CD4-positive, alpha-beta T cell treated with Interleukin-6 at 100 ng/mL for 8 hours (primary cell): ENCODE measurements around the gene TBC1D19.
"Not testable (repeated sequence)": the region's sequence is repeated elsewhere in the genome, so short reads cannot be mapped to it uniquely, and the experiment has no call there.

Experiments used
- DNase-seq: peaks from one replicate; pipeline ENCODE4 v3.0.0-alpha.2; 2020; ENCODE audit warnings: mixed read lengths, low spot score

The TBC1D19 gene

GRCh38 chr4:26682436-26682835, 98.6 kb downstream of the TBC1D19 start:
- no peak for DNase-seq

GRCh38 chr4:26685250-26685649, 101.4 kb downstream of the TBC1D19 start:
- DNase-seq: no peak

- no peak for DNase-seq
Observed at GRCh38 chr4:26687728-26688127, 103.8 kb downstream of the TBC1D19 start.

GRCh38 chr4:26690506-26690905, 106.6 kb downstream of the TBC1D19 start:
- DNase-seq: no peak

- no peak for DNase-seq
Observed at GRCh38 chr4:26692014-26692726, 108.3 kb downstream of the TBC1D19 start.

GRCh38 chr4:26694131-26694530, 110.2 kb downstream of the TBC1D19 start:
- not testable (repeated sequence) for DNase-seq

- no peak for DNase-seq
Observed at GRCh38 chr4:26700110-26700509, 116.2 kb downstream of the TBC1D19 start.

GRCh38 chr4:26701095-26701494, 117.2 kb downstream of the TBC1D19 start:
- no peak for DNase-seq

- DNase-seq: no peak
Observed at GRCh38 chr4:26701786-26702227, 117.9 kb downstream of the TBC1D19 start.

GRCh38 chr4:26707342-26707741, 123.5 kb downstream of the TBC1D19 start:
- DNase-seq: no peak

GRCh38 chr4:26709246-26709645, 125.4 kb downstream of the TBC1D19 start:
- DNase-seq: no peak

GRCh38 chr4:26713563-26714151, 129.8 kb downstream of the TBC1D19 start:
- DNase-seq: no peak

- DNase-seq: no peak
Observed at GRCh38 chr4:26715636-26716242, 131.9 kb downstream of the TBC1D19 start.

- no peak for DNase-seq
Observed at GRCh38 chr4:26717332-26717731, 133.4 kb downstream of the TBC1D19 start.

GRCh38 chr4:26719954-26720552, 136.2 kb downstream of the TBC1D19 start:
- DNase-seq: no peak

GRCh38 chr4:26721685-26722084, 137.8 kb downstream of the TBC1D19 start:
- no peak for DNase-seq

- DNase-seq: no peak
Observed at GRCh38 chr4:26723216-26723615, 139.3 kb downstream of the TBC1D19 start.

- DNase-seq: no peak
Observed at GRCh38 chr4:26724534-26724933, 140.7 kb downstream of the TBC1D19 start.

- DNase-seq: no peak
Observed at GRCh38 chr4:26726655-26727387, 142.9 kb downstream of the TBC1D19 start.

GRCh38 chr4:26727844-26728243, 144.0 kb downstream of the TBC1D19 start:
- no peak for DNase-seq

- no peak for DNase-seq
Observed at GRCh38 chr4:26729027-26729426, 145.1 kb downstream of the TBC1D19 start.

GRCh38 chr4:26729547-26729946, 145.7 kb downstream of the TBC1D19 start:
- no peak for DNase-seq
